Chondrocyte (in vitro differentiated cells): ENCODE data around the gene HPS4. TPM values are rescaled to one million over a fixed set of nuclear protein-coding genes. Genes with fewer than 3 reads are reported as not detected.
A peak's percentile ranks its signal among the peaks of the same experiment; 100 is the strongest.

Experiments
- DNase-seq: peaks from one replicate; pipeline ENCODE4 v3.0.0; 2021; ENCODE audit warnings: mixed read lengths, low spot score
- H3K27ac Mint-ChIP-seq: one replicate; pipeline ENCODE4 v1.8.0; 2021; ENCODE audit warnings: mild to moderate bottlenecking, moderate library complexity, mixed read lengths; ENCODE audit not compliant: unreplicated experiment
- H3K27me3 Mint-ChIP-seq: 2 replicates; pipeline ENCODE4 v1.8.0; 2021; ENCODE audit warnings: low read depth, mixed read lengths
- H3K36me3 Mint-ChIP-seq: 2 replicates; pipeline ENCODE4 v1.8.0; 2021; ENCODE audit warnings: low read depth, mixed read lengths
- H3K4me1 Mint-ChIP-seq: 2 replicates; pipeline ENCODE4 v1.8.0; 2021; ENCODE audit warnings: low read depth, mild to moderate bottlenecking, mixed read lengths
- H3K4me3 Mint-ChIP-seq: one replicate; pipeline ENCODE4 v1.8.0; 2021; ENCODE audit warnings: mild to moderate bottlenecking, moderate library complexity, mixed read lengths; ENCODE audit not compliant: unreplicated experiment
- H3K9me3 Mint-ChIP-seq: 2 replicates; pipeline ENCODE4 v1.8.0; 2021; ENCODE audit warnings: low read depth, mixed read lengths
- total RNA-seq: library from RNA; stranded (reverse); gene quantifications from 3 replicates; pipeline ENCODE4 v1.2.1, GENCODE V29; 2021
- TF ChIP-seq, protein P1 (sequence below): fragments of 200-600 bp; sonication (generic); IDR thresholded peaks from 2 replicates; pipeline ENCODE4 v1.5.0; 2021; ENCODE audit warnings: antibody characterized with exemption, mild to moderate bottlenecking, moderate library complexity

HPS4 gene
- total RNA-seq, 1 donor from 2014 or later: 28.2 TPM

DNA sequence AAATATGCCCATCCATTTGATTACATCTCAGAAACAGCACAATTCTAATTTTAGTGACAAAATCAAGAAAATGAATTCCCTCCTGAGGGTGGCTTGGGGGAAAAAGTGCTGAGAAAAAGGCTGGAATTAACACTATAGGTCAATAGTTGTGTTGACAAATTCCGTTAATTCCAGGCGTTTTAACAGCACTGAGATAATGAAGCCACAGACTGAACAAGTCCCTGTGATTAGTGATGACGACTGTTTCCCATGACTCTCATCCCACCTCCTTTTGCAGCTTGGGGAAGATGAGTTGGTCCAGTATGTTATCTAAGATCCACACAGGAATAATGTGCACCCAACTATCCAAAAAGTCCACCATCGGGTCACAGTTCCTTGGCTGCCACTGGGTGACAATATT, 12.9 kb upstream of the HPS4 start:
- Mint-ChIP-seq H3K4me1 (peaks cover 9% of the 10 kb centered on the region), H3K36me3 (peaks cover 41% of the 10 kb centered on the region), H3K27me3 (no peaks in the 10 kb centered on the region), H3K27ac (no peak overlapping the region), H3K4me3 (no peak overlapping the region), H3K9me3 (no peaks in the 10 kb centered on the region)
- TF ChIP-seq, protein P1, sequence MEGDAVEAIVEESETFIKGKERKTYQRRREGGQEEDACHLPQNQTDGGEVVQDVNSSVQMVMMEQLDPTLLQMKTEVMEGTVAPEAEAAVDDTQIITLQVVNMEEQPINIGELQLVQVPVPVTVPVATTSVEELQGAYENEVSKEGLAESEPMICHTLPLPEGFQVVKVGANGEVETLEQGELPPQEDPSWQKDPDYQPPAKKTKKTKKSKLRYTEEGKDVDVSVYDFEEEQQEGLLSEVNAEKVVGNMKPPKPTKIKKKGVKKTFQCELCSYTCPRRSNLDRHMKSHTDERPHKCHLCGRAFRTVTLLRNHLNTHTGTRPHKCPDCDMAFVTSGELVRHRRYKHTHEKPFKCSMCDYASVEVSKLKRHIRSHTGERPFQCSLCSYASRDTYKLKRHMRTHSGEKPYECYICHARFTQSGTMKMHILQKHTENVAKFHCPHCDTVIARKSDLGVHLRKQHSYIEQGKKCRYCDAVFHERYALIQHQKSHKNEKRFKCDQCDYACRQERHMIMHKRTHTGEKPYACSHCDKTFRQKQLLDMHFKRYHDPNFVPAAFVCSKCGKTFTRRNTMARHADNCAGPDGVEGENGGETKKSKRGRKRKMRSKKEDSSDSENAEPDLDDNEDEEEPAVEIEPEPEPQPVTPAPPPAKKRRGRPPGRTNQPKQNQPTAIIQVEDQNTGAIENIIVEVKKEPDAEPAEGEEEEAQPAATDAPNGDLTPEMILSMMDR: no peak
- no peak for DNase-seq

DNA sequence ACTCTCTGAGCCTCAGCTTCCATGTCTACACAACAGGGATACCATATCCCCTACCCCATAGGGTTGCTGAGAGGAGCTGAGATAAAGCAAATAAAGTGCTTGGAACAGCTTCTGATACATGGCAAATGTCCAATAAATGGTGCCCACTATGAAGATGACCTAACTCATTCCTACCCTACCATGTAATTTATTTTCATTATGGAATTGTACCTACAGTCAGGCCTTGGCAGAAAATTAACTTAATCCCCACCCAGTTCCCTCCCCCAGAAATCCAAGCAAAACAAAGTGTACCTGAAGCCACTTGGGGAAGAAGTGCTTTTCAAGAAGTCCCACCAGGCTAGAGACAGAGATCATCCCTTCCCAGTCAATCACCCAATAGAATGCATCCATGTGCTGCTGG, 10.9 kb upstream of the HPS4 start:
- Mint-ChIP-seq H3K9me3 (no peaks in the 10 kb centered on the region), H3K27me3 (no peaks in the 10 kb centered on the region), H3K27ac (peak overlapping the region; percentile 27), H3K4me1 (peaks cover 6% of the 10 kb centered on the region), H3K4me3 (no peak overlapping the region), H3K36me3 (peaks cover 37% of the 10 kb centered on the region)
- TF ChIP-seq, protein P1: no peak
- DNase-seq: no peak

DNA sequence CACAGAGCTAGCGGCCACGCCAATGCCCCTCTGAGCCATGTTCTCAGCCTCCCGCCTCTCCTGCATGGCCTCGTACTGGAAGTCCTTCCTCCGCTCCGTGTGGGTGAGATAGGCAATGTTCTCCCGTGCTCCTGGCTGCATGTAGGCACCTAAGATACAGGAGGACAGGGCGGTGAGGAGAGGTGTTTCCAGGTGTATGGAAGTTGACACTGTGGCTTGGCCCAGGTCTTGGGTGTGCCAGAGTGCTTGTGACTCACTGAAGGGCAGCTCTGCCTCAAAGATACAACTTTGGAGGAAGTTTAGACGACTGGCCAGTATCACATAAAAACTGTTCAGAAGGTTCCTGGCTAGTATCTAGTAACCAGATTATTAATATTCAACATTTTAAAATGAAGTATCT, 8.6 kb upstream of the HPS4 start:
- Mint-ChIP-seq H3K9me3 (no peaks in the 10 kb centered on the region), H3K36me3 (peaks cover 26% of the 10 kb centered on the region), H3K4me1 (peaks cover 15% of the 10 kb centered on the region), H3K27ac (no peak overlapping the region), H3K27me3 (no peaks in the 10 kb centered on the region), H3K4me3 (no peak overlapping the region)
- DNase-seq: no peak
- TF ChIP-seq, protein P1: no peak

DNA sequence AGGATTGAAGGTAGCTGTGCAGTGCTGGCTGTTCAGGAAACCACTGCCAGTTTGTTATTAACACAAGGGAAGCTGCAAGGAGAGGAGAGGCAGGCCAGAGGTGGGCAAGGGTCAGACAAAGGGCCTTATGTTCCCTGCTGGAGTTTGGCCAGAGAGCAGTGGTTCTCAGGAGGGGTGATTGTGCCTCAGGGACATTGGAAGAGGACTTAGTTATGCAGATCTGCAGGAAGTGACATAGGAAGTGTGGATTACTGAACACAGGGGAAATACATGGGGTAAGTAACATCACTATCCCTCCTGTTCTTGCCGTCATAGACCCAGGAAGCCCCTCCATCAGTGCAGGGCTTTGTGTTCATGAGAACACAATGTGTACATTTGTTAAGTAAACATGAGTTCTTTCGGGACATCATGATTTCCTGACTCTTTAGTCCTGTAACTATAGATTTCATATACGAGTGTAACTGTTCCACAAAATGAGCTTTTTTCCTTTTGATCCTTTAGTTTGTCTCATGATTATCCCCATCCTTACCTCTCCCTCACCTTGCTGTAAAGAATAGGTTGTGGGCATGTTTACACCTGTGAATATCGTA, 6.0 kb upstream of the HPS4 start:
- no peak for DNase-seq
- Mint-ChIP-seq H3K4me1 (peaks cover 27% of the 10 kb centered on the region), H3K36me3 (peaks cover 16% of the 10 kb centered on the region), H3K4me3 (no peak overlapping the region), H3K27me3 (no peaks in the 10 kb centered on the region), H3K27ac (no peak overlapping the region), H3K9me3 (no peaks in the 10 kb centered on the region)
- TF ChIP-seq, protein P1: no peak

DNA sequence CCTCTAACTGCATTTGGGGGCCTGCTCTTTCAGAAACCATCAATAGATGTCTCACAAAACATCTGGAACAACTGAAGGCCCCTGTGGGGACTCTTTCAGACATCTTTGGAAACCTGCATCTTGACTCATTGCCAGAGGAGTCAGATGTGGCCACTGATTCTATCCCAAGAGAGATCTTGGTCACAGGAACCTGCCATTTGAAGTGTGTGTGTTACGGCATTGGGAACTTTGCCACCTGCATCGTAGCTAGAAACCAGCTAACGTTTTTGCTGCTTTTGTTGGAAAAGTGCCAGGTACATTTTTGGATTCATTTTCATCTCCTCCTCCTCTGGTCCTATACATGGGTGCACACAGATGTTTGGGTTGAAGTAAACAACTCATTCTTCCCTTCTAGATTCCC, 4.4 kb upstream of the HPS4 start:
- H3K4me3 Mint-ChIP-seq: no peak overlapping the region

More for the DNA sequence above, 4.4 kb upstream of the HPS4 start:
- Mint-ChIP-seq H3K36me3 (peaks cover 9% of the 10 kb centered on the region), H3K27me3 (no peaks in the 10 kb centered on the region), H3K9me3 (no peaks in the 10 kb centered on the region), H3K4me1 (peaks cover 31% of the 10 kb centered on the region), H3K27ac (no peak overlapping the region)
- DNase-seq: no peak
- TF ChIP-seq, protein P1: no peak
